ENCODE data around the gene PPP1R27. TPM values are rescaled to one million over a fixed set of nuclear protein-coding genes. Genes with fewer than 3 reads are reported as not detected.

The PPP1R27 gene
- total and polyA plus RNA-seq, 9 donors = 14.6 to 57.4 (median 31.1) TPM

- H3K4me3 ChIP-seq (ENCODE audit: low read length) = peak overlapping the region; percentile 65
- H3K4me1 ChIP-seq (ENCODE audit: control insufficient read depth, insufficient read depth, low read length) = peaks cover 60% of the 10 kb centered on the region
- no peaks in the 10 kb centered on the region for H3K27me3 ChIP-seq (ENCODE audit: control insufficient read depth, insufficient read depth, low read length)
- no peaks in the 10 kb centered on the region for H3K9me3 ChIP-seq (replicated peaks; ENCODE audit: control insufficient read depth, low read depth, low read length)
- H3K36me3 ChIP-seq (ENCODE audit: control insufficient read depth, insufficient read depth, low read length) = peaks cover 49% of the 10 kb centered on the region
- H3K27ac ChIP-seq (ENCODE audit: low read length) = peak overlapping the region; percentile 94
- DNase-seq = peak; percentile 60
- WGBS (ENCODE audit: insufficient coverage) = 27% methylated on average over 44 of the region's 52 CpGs
Measured at GRCh38 chr17:81869221-81870130, 34.6 kb upstream of the PPP1R27 start.

GRCh38 chr17:81868674-81869220, 33.9 kb upstream of the PPP1R27 start:
- 63% methylated on average over 21 of the region's 30 CpGs for WGBS (ENCODE audit: insufficient coverage)
- Histone ChIP-seq H3K27ac (ENCODE audit: low read length) (peak overlapping the region; percentile 53), H3K9me3 (replicated peaks; ENCODE audit: control insufficient read depth, low read depth, low read length) (no peaks in the 10 kb centered on the region), H3K4me3 (ENCODE audit: low read length) (no peak overlapping the region), H3K4me1 (ENCODE audit: control insufficient read depth, insufficient read depth, low read length) (peaks cover 60% of the 10 kb centered on the region), H3K36me3 (ENCODE audit: control insufficient read depth, insufficient read depth, low read length) (peaks cover 56% of the 10 kb centered on the region), H3K27me3 (ENCODE audit: control insufficient read depth, insufficient read depth, low read length) (no peaks in the 10 kb centered on the region)
- DNase-seq = peak; percentile 65

- no peaks in the 10 kb centered on the region for H3K27me3 ChIP-seq (ENCODE audit: control insufficient read depth, insufficient read depth, low read length)
- WGBS (ENCODE audit: insufficient coverage) = 52% methylated on average over 21 of the region's 28 CpGs
- peak overlapping the region; percentile 29 for H3K27ac ChIP-seq (ENCODE audit: low read length)
- peaks cover 61% of the 10 kb centered on the region for H3K4me1 ChIP-seq (ENCODE audit: control insufficient read depth, insufficient read depth, low read length)
- H3K9me3 ChIP-seq (replicated peaks; ENCODE audit: control insufficient read depth, low read depth, low read length) = no peaks in the 10 kb centered on the region
- H3K4me3 ChIP-seq (ENCODE audit: low read length) = no peak overlapping the region
- DNase-seq = no peak
- peaks cover 62% of the 10 kb centered on the region for H3K36me3 ChIP-seq (ENCODE audit: control insufficient read depth, insufficient read depth, low read length)
Measured at GRCh38 chr17:81867991-81868673, 33.3 kb upstream of the PPP1R27 start.

GRCh38 chr17:81867170-81867990, 32.5 kb upstream of the PPP1R27 start:
- H3K27me3 ChIP-seq (ENCODE audit: control insufficient read depth, insufficient read depth, low read length) = no peaks in the 10 kb centered on the region
- peak; percentile 39 for DNase-seq
- peak overlapping the region; percentile 29 for H3K27ac ChIP-seq (ENCODE audit: low read length)
- H3K4me1 ChIP-seq (ENCODE audit: control insufficient read depth, insufficient read depth, low read length) = peaks cover 61% of the 10 kb centered on the region
- no peak overlapping the region for H3K4me3 ChIP-seq (ENCODE audit: low read length)
- H3K9me3 ChIP-seq (replicated peaks; ENCODE audit: control insufficient read depth, low read depth, low read length) = no peaks in the 10 kb centered on the region
- peaks cover 64% of the 10 kb centered on the region for H3K36me3 ChIP-seq (ENCODE audit: control insufficient read depth, insufficient read depth, low read length)
- WGBS (ENCODE audit: insufficient coverage) = 45% methylated on average over 21 of the region's 23 CpGs

GRCh38 chr17:81866440-81867169, 31.8 kb upstream of the PPP1R27 start:
- WGBS (ENCODE audit: insufficient coverage) = 72% methylated on average over 13 of the region's 18 CpGs
- Histone ChIP-seq H3K4me3 (ENCODE audit: low read length) (no peak overlapping the region), H3K27me3 (ENCODE audit: control insufficient read depth, insufficient read depth, low read length) (no peaks in the 10 kb centered on the region), H3K4me1 (ENCODE audit: control insufficient read depth, insufficient read depth, low read length) (peaks cover 63% of the 10 kb centered on the region), H3K27ac (ENCODE audit: low read length) (no peak overlapping the region), H3K9me3 (replicated peaks; ENCODE audit: control insufficient read depth, low read depth, low read length) (no peaks in the 10 kb centered on the region), H3K36me3 (ENCODE audit: control insufficient read depth, insufficient read depth, low read length) (peaks cover 64% of the 10 kb centered on the region)
- no peak for DNase-seq

GRCh38 chr17:81865733-81866439, 31.0 kb upstream of the PPP1R27 start:
- peaks cover 66% of the 10 kb centered on the region for H3K4me1 ChIP-seq (ENCODE audit: control insufficient read depth, insufficient read depth, low read length)
- peaks cover 64% of the 10 kb centered on the region for H3K36me3 ChIP-seq (ENCODE audit: control insufficient read depth, insufficient read depth, low read length)
- H3K27ac ChIP-seq (ENCODE audit: low read length) = no peak overlapping the region

GRCh38 chr17:81865358-81865732, 30.5 kb upstream of the PPP1R27 start:
- H3K4me1 ChIP-seq (ENCODE audit: control insufficient read depth, insufficient read depth, low read length) = peaks cover 64% of the 10 kb centered on the region
- peaks cover 64% of the 10 kb centered on the region for H3K36me3 ChIP-seq (ENCODE audit: control insufficient read depth, insufficient read depth, low read length)
- no peak for DNase-seq
- H3K9me3 ChIP-seq (replicated peaks; ENCODE audit: control insufficient read depth, low read depth, low read length) = no peaks in the 10 kb centered on the region
- H3K27ac ChIP-seq (ENCODE audit: low read length) = no peak overlapping the region
- H3K4me3 ChIP-seq (ENCODE audit: low read length) = no peak overlapping the region
- 95% methylated on average over 8 of the region's 8 CpGs for WGBS (ENCODE audit: insufficient coverage)
- no peaks in the 10 kb centered on the region for H3K27me3 ChIP-seq (ENCODE audit: control insufficient read depth, insufficient read depth, low read length)

More at GRCh38 chr17:81865733-81866439, 31.0 kb upstream of the PPP1R27 start:
- Histone ChIP-seq H3K4me3 (ENCODE audit: low read length) (no peak overlapping the region), H3K27me3 (ENCODE audit: control insufficient read depth, insufficient read depth, low read length) (no peaks in the 10 kb centered on the region), H3K9me3 (replicated peaks; ENCODE audit: control insufficient read depth, low read depth, low read length) (no peaks in the 10 kb centered on the region)
- WGBS (ENCODE audit: insufficient coverage) = 67% methylated on average over 15 of the region's 18 CpGs
- peak; percentile 40 for DNase-seq

GRCh38 chr17:81863833-81864768, 29.3 kb upstream of the PPP1R27 start:
- H3K9me3 ChIP-seq (replicated peaks; ENCODE audit: control insufficient read depth, low read depth, low read length) = no peaks in the 10 kb centered on the region
- peaks cover 59% of the 10 kb centered on the region for H3K4me1 ChIP-seq (ENCODE audit: control insufficient read depth, insufficient read depth, low read length)
- 73% methylated on average over 6 of the region's 9 CpGs for whole genome bisulfite sequencing (ENCODE audit: insufficient coverage)
- H3K36me3 ChIP-seq (ENCODE audit: control insufficient read depth, insufficient read depth, low read length) = peaks cover 60% of the 10 kb centered on the region
- H3K27me3 ChIP-seq (ENCODE audit: control insufficient read depth, insufficient read depth, low read length) = no peaks in the 10 kb centered on the region
- no peak overlapping the region for H3K27ac ChIP-seq (ENCODE audit: low read length)
- no peak for DNase-seq
- H3K4me3 ChIP-seq (ENCODE audit: low read length) = no peak overlapping the region
